H1 (cell line): Measurements from ENCODE around the gene PRKN. TPM values are rescaled to one million over a fixed set of nuclear protein-coding genes. Genes with fewer than 3 reads are reported as not detected.

Source experiments
- CTCF ChIA-PET: fragments of 300-600 bp; sonication (Branson Sonifier 250); formaldehyde crosslinking; loops from one replicate; lab custom pipeline; 2021; ENCODE audit not compliant: partially characterized antibody; lab: Charles Lee
- POLR2A ChIA-PET: fragments of 300-600 bp; sonication (Branson Sonifier 250); formaldehyde crosslinking; loops from one replicate; lab custom pipeline; 2021; ENCODE audit warnings: inconsistent platforms; ENCODE audit not compliant: partially characterized antibody; lab: Charles Lee
- DNase-seq, 2 experiments: peaks; one replicate each; pipeline versions ENCODE4 v3.0.0 to v3.0.0-alpha.2; 2010 to 2022; ENCODE audit warnings: low spot score in 2 of 2, low read depth in 1 of 2, mixed read lengths in 1 of 2
- FAIRE-seq: peaks from 2 replicates; lab custom pipeline; 2011; peaks lifted over from hg19 to GRCh38; lab: Jason Lieb, UNC
- H2AFZ ChIP-seq: 2 replicates; pipeline ENCODE4 v1.8.1; 2012; ENCODE audit warnings: low read length, inconsistent platforms
- H2AK5ac ChIP-seq: 2 replicates; pipeline ENCODE4 v1.6.1; 2013; ENCODE audit warnings: low read depth, low read length
- H2BK120ac ChIP-seq: replicated peaks from 2 replicates; pipeline ENCODE3; 2013; ENCODE audit warnings: low read depth, low read length, inconsistent platforms
- H2BK12ac ChIP-seq: 2 replicates; pipeline ENCODE4 v1.6.1; 2013; ENCODE audit warnings: low read depth, low read length
- H2BK15ac ChIP-seq: 2 replicates; pipeline ENCODE4 v1.6.1; 2013; ENCODE audit warnings: low read length
- H2BK20ac ChIP-seq: 2 replicates; pipeline ENCODE4 v1.6.1; 2013; ENCODE audit warnings: low read length
- H2BK5ac ChIP-seq: 2 replicates; pipeline ENCODE4 v1.6.1; 2013; ENCODE audit warnings: low read depth, low read length
- H3K14ac ChIP-seq: 2 replicates; pipeline ENCODE4 v1.6.1; 2013; ENCODE audit warnings: inconsistent platforms; ENCODE audit not compliant: insufficient read length
- H3K18ac ChIP-seq: 2 replicates; pipeline ENCODE4 v1.6.1; 2013; ENCODE audit warnings: low read length; ENCODE audit errors: extremely low read depth
- H3K23ac ChIP-seq: 2 replicates; pipeline ENCODE4 v1.6.1; 2013; ENCODE audit warnings: inconsistent platforms; ENCODE audit not compliant: insufficient read length
- H3K23me2 ChIP-seq: 2 replicates; pipeline ENCODE4 v1.6.1; 2013; ENCODE audit warnings: low read depth, low read length
- H3K27ac ChIP-seq: 2 replicates; pipeline ENCODE4 v1.6.1; 2011; ENCODE audit warnings: low read depth, low read length, inconsistent platforms
- H3K27me3 ChIP-seq, 4 experiments: replicated peaks in 1 of 4; 1 replicate in 1 of 4; 2 replicates in 3 of 4; pipeline versions ENCODE4 v1.6.1 to v1.8.1; 2011 to 2013; ENCODE audit warnings: low read length in 3 of 4, mild to moderate bottlenecking in 3 of 4, inconsistent platforms in 2 of 4, mixed read lengths in 2 of 4, moderate library complexity in 1 of 4; ENCODE audit not compliant: control insufficient read depth in 3 of 4, insufficient read depth in 3 of 4; ENCODE audit errors: extremely low read depth in 1 of 4
- H3K36me3 ChIP-seq, 4 experiments: 2 replicates each; pipeline versions ENCODE4 v1.6.1 to v1.8.1; 2011 to 2013; ENCODE audit warnings: mild to moderate bottlenecking in 4 of 4, low read length in 3 of 4, moderate library complexity in 2 of 4, control low read depth in 1 of 4, inconsistent platforms in 1 of 4; ENCODE audit not compliant: insufficient read depth in 4 of 4, control insufficient read depth in 2 of 4
- H3K4ac ChIP-seq: replicated peaks from 2 replicates; pipeline ENCODE3; 2013; ENCODE audit warnings: low read length, low read depth, mixed read lengths, inconsistent platforms; ENCODE audit not compliant: insufficient read length
- H3K4me1 ChIP-seq, 4 experiments: replicated peaks in 1 of 4; 1 replicate in 1 of 4; 2 replicates in 3 of 4; pipeline versions ENCODE4 v1.6.1 to v1.8.1; 2011 to 2013; ENCODE audit warnings: low read length in 3 of 4, inconsistent platforms in 2 of 4, mixed read lengths in 1 of 4; ENCODE audit not compliant: insufficient read depth in 4 of 4, control insufficient read depth in 3 of 4
- H3K4me2 ChIP-seq, 2 experiments: 2 replicates each; pipeline versions ENCODE4 v1.6.1 to v1.8.1; 2011 to 2013; ENCODE audit warnings: low read depth in 2 of 2, low read length in 2 of 2, control low read depth in 1 of 2, inconsistent platforms in 1 of 2, mild to moderate bottlenecking in 1 of 2; ENCODE audit not compliant: insufficient read depth in 1 of 2
- H3K4me3 ChIP-seq, 4 experiments: fragments of 200-600, 300-600 bp in 1 of 4; sonication (generic), shearing (Covaris generic), sonication (Bioruptor Twin) in 1 of 4; 2 replicates each; pipeline versions ENCODE4 v1.5.1 to v1.8.1; 2011 to 2016; ENCODE audit warnings: low read length in 4 of 4, low read depth in 3 of 4, control low read depth in 2 of 4, inconsistent platforms in 2 of 4, mild to moderate bottlenecking in 2 of 4, mixed read lengths in 1 of 4, moderate library complexity in 1 of 4; ENCODE audit not compliant: insufficient read depth in 2 of 4; ENCODE audit errors: extremely low read depth in 1 of 4
- H3K56ac ChIP-seq: replicated peaks from 2 replicates; pipeline ENCODE3; 2013; ENCODE audit warnings: low read depth, mild to moderate bottlenecking, mixed read lengths, low read length, inconsistent platforms; ENCODE audit not compliant: insufficient read length
- H3K79me1 ChIP-seq: 2 replicates; pipeline ENCODE4 v1.6.1; 2013; ENCODE audit warnings: low read depth, low read length, control low read depth
- H3K79me2 ChIP-seq, 2 experiments: 2 replicates each; pipeline versions ENCODE4 v1.6.1 to v1.8.1; 2012 to 2013; ENCODE audit warnings: low read length in 2 of 2, mild to moderate bottlenecking in 2 of 2, inconsistent platforms in 1 of 2; ENCODE audit not compliant: insufficient read depth in 2 of 2, control insufficient read depth in 1 of 2
- H3K9ac ChIP-seq, 4 experiments: replicated peaks in 1 of 4; 1 replicate in 1 of 4; 2 replicates in 3 of 4; pipeline versions ENCODE4 v1.6.1 to v1.8.1; 2011 to 2013; ENCODE audit warnings: low read depth in 3 of 4, low read length in 3 of 4, control low read depth in 2 of 4, mild to moderate bottlenecking in 2 of 4, moderate library complexity in 2 of 4, inconsistent platforms in 1 of 4; ENCODE audit errors: extremely low read depth in 1 of 4
- H3K9me3 ChIP-seq, 2 experiments: 2 replicates each; pipeline versions ENCODE4 v1.6.1 to v1.8.1; 2012 to 2013; ENCODE audit warnings: mild to moderate bottlenecking in 2 of 2, moderate library complexity in 2 of 2, control low read depth in 1 of 2, inconsistent platforms in 1 of 2, low read depth in 1 of 2, low read length in 1 of 2, mixed read lengths in 1 of 2; ENCODE audit not compliant: insufficient read depth in 2 of 2
- H4K20me1 ChIP-seq, 2 experiments: replicated peaks in 1 of 2; 2 replicates each; pipeline versions ENCODE3 to v1.8.1; 2011 to 2013; ENCODE audit warnings: inconsistent platforms in 2 of 2, low read length in 2 of 2, mild to moderate bottlenecking in 1 of 2; ENCODE audit not compliant: insufficient read depth in 2 of 2, control insufficient read depth in 1 of 2
- H4K5ac ChIP-seq: 2 replicates; pipeline ENCODE4 v1.6.1; 2013; ENCODE audit warnings: low read length, low read depth, mixed read lengths, inconsistent platforms; ENCODE audit not compliant: insufficient read length
- H4K8ac ChIP-seq: 2 replicates; pipeline ENCODE4 v1.8.0; 2013; ENCODE audit warnings: mild to moderate bottlenecking, moderate library complexity, low read length, inconsistent platforms; ENCODE audit not compliant: insufficient read depth; ENCODE audit errors: extremely low read depth
- H4K91ac ChIP-seq: replicated peaks from 2 replicates; pipeline ENCODE3; 2013; ENCODE audit warnings: low read length, mixed read lengths, inconsistent platforms; ENCODE audit not compliant: insufficient read length
- ASH2L ChIP-seq: fragments of 200-600, 300-600 bp; sonication (generic); IDR thresholded peaks from one replicate; pipeline ENCODE4 v1.7.1; 2017; ENCODE audit warnings: low read length
- CEBPB ChIP-seq: IDR thresholded peaks from 2 replicates; pipeline ENCODE4 v1.6.1; 2012; ENCODE audit warnings: low read depth, low read length
- CHD1 ChIP-seq: IDR thresholded peaks from 2 replicates; pipeline ENCODE4 v1.6.1; 2012; ENCODE audit warnings: low read depth, low read length, improper control_type of control experiment
- CTBP2 ChIP-seq: IDR thresholded peaks from 2 replicates; pipeline ENCODE4 v1.7.0; 2011; ENCODE audit warnings: borderline replicate concordance, mild to moderate bottlenecking, moderate library complexity, mixed read lengths, low read length; ENCODE audit not compliant: insufficient read depth, insufficient read length
- CTCF ChIP-seq, 3 experiments: IDR thresholded peaks; 1 replicate in 2 of 3; 2 replicates in 1 of 3; pipeline versions ENCODE4 v1.5.1 to v1.6.1; 2011; ENCODE audit warnings: low read length in 3 of 3, mild to moderate bottlenecking in 3 of 3, inconsistent platforms in 2 of 3, low read depth in 1 of 3, moderate library complexity in 1 of 3; ENCODE audit not compliant: insufficient read depth in 1 of 3; ENCODE audit errors: control extremely low read depth in 1 of 3
- GABPA ChIP-seq: IDR thresholded peaks from 2 replicates; pipeline ENCODE4 v1.6.1; 2011; ENCODE audit warnings: mild to moderate bottlenecking, low read length, moderate library complexity, borderline replicate concordance; ENCODE audit not compliant: insufficient read depth
- MAFK ChIP-seq: IDR thresholded peaks from 2 replicates; pipeline ENCODE4 v1.6.1; 2012; ENCODE audit warnings: low read depth, mild to moderate bottlenecking, improper control_type of control experiment, low read length
- RAD21 ChIP-seq, 2 experiments: IDR thresholded peaks in 1 of 2; conservative IDR thresholded peaks in 1 of 2; 2 replicates each; pipeline ENCODE4 v1.6.1; 2011; ENCODE audit warnings: low read depth in 2 of 2, low read length in 2 of 2, improper control_type of control experiment in 1 of 2, inconsistent platforms in 1 of 2, mild to moderate bottlenecking in 1 of 2, moderate library complexity in 1 of 2
- RBBP5 ChIP-seq: IDR thresholded peaks from 2 replicates; pipeline ENCODE4 v1.7.1; 2012; ENCODE audit warnings: low read depth, mild to moderate bottlenecking, inconsistent platforms, low read length, moderate library complexity, borderline replicate concordance
- YY1 ChIP-seq: IDR thresholded peaks from 2 replicates; pipeline ENCODE4 v1.6.1; 2011; ENCODE audit warnings: low read depth, mild to moderate bottlenecking, low read length
- whole genome bisulfite sequencing, 2 experiments: shearing (Covaris generic) in 1 of 2; methylation state at CpG; one replicate each; pipeline versions ENCODE4 v1.1.6 to v1.1.7; 2013 to 2015; ENCODE audit warnings: low lambda C conversion rate in 2 of 2, mixed read lengths in 2 of 2, inconsistent platforms in 1 of 2, low coverage in 1 of 2, missing lambda C conversion rate in 1 of 2; ENCODE audit not compliant: insufficient replicate concordance in 2 of 2, insufficient coverage in 1 of 2, insufficient read length in 1 of 2; ENCODE audit errors: extremely low coverage in 1 of 2, missing lambda C conversion rate in 1 of 2; 5-methylcytosine and 5-hydroxymethylcytosine counted together
- polyA plus RNA-seq, 7 experiments: library from polyadenylated mRNA; depleted of rRNA in 3 of 7; stranded (reverse) in 5 of 7; unstranded in 2 of 7; fragments of >200 nt in 5 of 7; fragments of 200-250 nt in 2 of 7; gene quantifications; 1 replicate in 5 of 7; 2 replicates in 1 of 7; 4 replicates in 1 of 7; pipeline versions ENCODE4 v1.2.1 to v1.2.3, GENCODE V29; 2011 to 2013; ENCODE audit warnings: missing spikeins in 2 of 7, mixed read lengths in 2 of 7
- total RNA-seq: library from RNA; stranded (reverse); fragmentation: NEBNext Ultra II Directional; extraction: Animal tissue kit (Norgen Biotek cat#: 25700); gene quantifications from 2 replicates; pipeline ENCODE4 v1.2.1, GENCODE V29; 2021

Gene PRKN
- total and polyA plus RNA-seq, 2 of the 8 experiments (the other 6 are each of a cell fraction or from before 2014, with no cell fraction given) = 0.13 to 0.29 TPM

GRCh38 chr6:161494566-161494965 is 1233.0 kb downstream of the PRKN start:
- H4K20me1 ChIP-seq = no peaks in the 10 kb centered on the region
- no peaks in the 10 kb centered on the region for H3K27me3 ChIP-seq
- H2BK120ac ChIP-seq = no peak overlapping the region
- no peak overlapping the region for H3K27ac ChIP-seq
- no peaks in the 10 kb centered on the region for H3K4me1 ChIP-seq
- no peak overlapping the region for H3K9ac ChIP-seq
- H2BK5ac ChIP-seq = no peak overlapping the region
- FAIRE-seq = no peak
- WGBS, 2 experiments = 83% methylated on average over 7 of the region's 7 CpGs; no CpG with 5 or more reads in 1 of the 2 experiments
- no peak overlapping the region for H3K56ac ChIP-seq
- no peak overlapping the region for H3K14ac ChIP-seq
- no peak for DNase-seq
- no peak overlapping the region for H4K91ac ChIP-seq
- no peak overlapping the region for H2BK20ac ChIP-seq
- H3K79me1 ChIP-seq = no peaks in the 10 kb centered on the region
- H2BK15ac ChIP-seq = no peak overlapping the region
- H4K8ac ChIP-seq = no peak overlapping the region
- CTCF ChIA-PET = no interaction called here
- no peaks in the 10 kb centered on the region for H3K9me3 ChIP-seq
- no peak overlapping the region for H3K18ac ChIP-seq
- no peaks in the 10 kb centered on the region for H3K79me2 ChIP-seq
- no peak overlapping the region for H3K4me3 ChIP-seq
- no peak overlapping the region for H3K4me2 ChIP-seq
- H2AFZ ChIP-seq = no peak overlapping the region
- H2BK12ac ChIP-seq = no peak overlapping the region
- no peak overlapping the region for H4K5ac ChIP-seq
- H3K4ac ChIP-seq = no peak overlapping the region
- H3K23me2 ChIP-seq = no peaks in the 10 kb centered on the region
- H3K36me3 ChIP-seq = no peaks in the 10 kb centered on the region
- TF ChIP-seq MAFK = no peak
- TF ChIP-seq CTBP2 = no peak
- TF ChIP-seq CEBPB = no peak
- TF ChIP-seq RBBP5 = no peak
- no peak for TF ChIP-seq CTCF (IDR thresholded peaks at IDR 0.05; ENCODE audit: control extremely low read depth in 1 of 3, insufficient read depth in 1 of 3, low read depth in 1 of 3, low read length in 3 of 3)
- TF ChIP-seq GABPA = no peak
- no peak for TF ChIP-seq RAD21 (IDR thresholded peaks at IDR 0.05 in 1 of 2, conservative IDR thresholded peaks at IDR 0.05 in 1 of 2; ENCODE audit: low read depth in 2 of 2, low read length in 2 of 2)
- TF ChIP-seq YY1 = no peak
- TF ChIP-seq ASH2L = no peak
- no peak for TF ChIP-seq CHD1
- TF ChIP-seq, all 59 proteins: peak for 0
- H3K23ac ChIP-seq = no peak overlapping the region
- no peak overlapping the region for H2AK5ac ChIP-seq
- POLR2A ChIA-PET = no interaction called here
